OCI-LY7 (cell line): ENCODE measurements around the gene LCE3D.

ENCODE experiments used
- EZH2phosphoT487 ChIP-seq: fragments of 200-600 bp; sonication (generic); IDR thresholded peaks from 2 replicates; pipeline ENCODE4 v1.6.1; 2018; ENCODE audit warnings: low read depth, borderline replicate concordance, mild to moderate bottlenecking, mixed run types, antibody characterized with exemption, low read length, moderate library complexity, mixed read lengths
- TF ChIP-seq, protein P1 (sequence below): fragments of 200-600 bp; sonication (generic); conservative IDR thresholded peaks from 2 replicates; pipeline ENCODE4 v1.5.1; 2014; ENCODE audit warnings: mild to moderate bottlenecking, antibody characterized with exemption, low read length, moderate library complexity, mixed read lengths

- TF ChIP-seq, protein P1, sequence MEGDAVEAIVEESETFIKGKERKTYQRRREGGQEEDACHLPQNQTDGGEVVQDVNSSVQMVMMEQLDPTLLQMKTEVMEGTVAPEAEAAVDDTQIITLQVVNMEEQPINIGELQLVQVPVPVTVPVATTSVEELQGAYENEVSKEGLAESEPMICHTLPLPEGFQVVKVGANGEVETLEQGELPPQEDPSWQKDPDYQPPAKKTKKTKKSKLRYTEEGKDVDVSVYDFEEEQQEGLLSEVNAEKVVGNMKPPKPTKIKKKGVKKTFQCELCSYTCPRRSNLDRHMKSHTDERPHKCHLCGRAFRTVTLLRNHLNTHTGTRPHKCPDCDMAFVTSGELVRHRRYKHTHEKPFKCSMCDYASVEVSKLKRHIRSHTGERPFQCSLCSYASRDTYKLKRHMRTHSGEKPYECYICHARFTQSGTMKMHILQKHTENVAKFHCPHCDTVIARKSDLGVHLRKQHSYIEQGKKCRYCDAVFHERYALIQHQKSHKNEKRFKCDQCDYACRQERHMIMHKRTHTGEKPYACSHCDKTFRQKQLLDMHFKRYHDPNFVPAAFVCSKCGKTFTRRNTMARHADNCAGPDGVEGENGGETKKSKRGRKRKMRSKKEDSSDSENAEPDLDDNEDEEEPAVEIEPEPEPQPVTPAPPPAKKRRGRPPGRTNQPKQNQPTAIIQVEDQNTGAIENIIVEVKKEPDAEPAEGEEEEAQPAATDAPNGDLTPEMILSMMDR = no peak
- TF ChIP-seq EZH2phosphoT487 = no peak
Observed at GRCh38 chr1:152577168-152577567, 3.1 kb downstream of the LCE3D start.
